HL-60 (cell line): ENCODE measurements around the gene ANXA8.

Experiments
- DNase-seq, 2 experiments: peaks; one replicate each; pipeline ENCODE4 v3.0.0-alpha.2; 2010 to 2020; ENCODE audit warnings: low read depth in 1 of 2, low spot score in 1 of 2
- H3K27ac ChIP-seq: fragments of 250-450 bp; sonication (Bioruptor Pico); replicated peaks from 2 replicates; pipeline ENCODE4 v1.5.1; 2020; ENCODE audit warnings: mild to moderate bottlenecking, moderate library complexity
- H3K27me3 ChIP-seq: fragments of 250-450 bp; sonication (Bioruptor Pico); 2 replicates; pipeline ENCODE4 v1.5.1; 2021; ENCODE audit warnings: mild to moderate bottlenecking, moderate library complexity; ENCODE audit not compliant: insufficient read depth, poor library complexity, severe bottlenecking
- H3K4me3 ChIP-seq: replicated peaks from 2 replicates; pipeline ENCODE4 v1.5.1; 2011; ENCODE audit warnings: mild to moderate bottlenecking, control low read depth, low read length; ENCODE audit not compliant: insufficient read depth
- CTCF ChIP-seq: IDR thresholded peaks from one replicate; pipeline ENCODE4 v1.5.1; 2011; ENCODE audit warnings: low read length, control low read depth, inconsistent platforms; ENCODE audit not compliant: insufficient read depth
- GABPA ChIP-seq: IDR thresholded peaks from 2 replicates; pipeline ENCODE4 v1.6.1; 2012; ENCODE audit warnings: low read depth
- POLR2AphosphoS5 ChIP-seq: IDR thresholded peaks from 2 replicates; pipeline ENCODE4 v1.6.1; 2012; ENCODE audit warnings: low read depth
- REST ChIP-seq: IDR thresholded peaks from 2 replicates; pipeline ENCODE4 v1.6.1; 2012; ENCODE audit warnings: low read depth; ENCODE audit not compliant: insufficient replicate concordance
- SPI1 ChIP-seq: IDR thresholded peaks from 2 replicates; pipeline ENCODE4 v1.6.1; 2012; ENCODE audit warnings: low read depth, mild to moderate bottlenecking, borderline replicate concordance

ANXA8 gene

GRCh38 chr10:47449102-47449978 lies 34.6 kb downstream of the ANXA8 start:
- Histone ChIP-seq H3K27me3 (no peaks in the 10 kb centered on the region), H3K27ac (no peak overlapping the region), H3K4me3 (no peak overlapping the region)
- peak; percentile 47; the same call in 1 of the 2 replicates for TF ChIP-seq POLR2AphosphoS5
- no peak for TF ChIP-seq GABPA
- no peak for TF ChIP-seq CTCF
- no peak for TF ChIP-seq REST
- peak; percentile 51; the same call in 1 of the 2 replicates for TF ChIP-seq SPI1
- peak in 1 of 2 experiments; percentile 61 for DNase-seq

GRCh38 chr10:47447705-47448104 lies 36.2 kb downstream of the ANXA8 start:
- Histone ChIP-seq H3K4me3 (no peak overlapping the region), H3K27me3 (no peaks in the 10 kb centered on the region), H3K27ac (no peak overlapping the region)
- no peak for TF ChIP-seq POLR2AphosphoS5
- no peak for TF ChIP-seq GABPA
- TF ChIP-seq REST: no peak
- TF ChIP-seq SPI1: no peak
- no peak for TF ChIP-seq CTCF
- no peak for DNase-seq

GRCh38 chr10:47447209-47447608 lies 36.7 kb downstream of the ANXA8 start:
- Histone ChIP-seq H3K27ac (no peak overlapping the region), H3K4me3 (no peak overlapping the region), H3K27me3 (no peaks in the 10 kb centered on the region)
- no peak for DNase-seq
- TF ChIP-seq SPI1: no peak
- TF ChIP-seq GABPA: no peak
- TF ChIP-seq POLR2AphosphoS5: no peak
- TF ChIP-seq CTCF: no peak
- TF ChIP-seq REST: no peak
